CD14-positive monocyte (primary cell): ENCODE measurements around the gene KIF5B. TPM values are rescaled to one million over a fixed set of nuclear protein-coding genes. Genes with fewer than 3 reads are reported as not detected.

Experiments
- DNase-seq, 3 donors: peaks; one replicate each; pipeline ENCODE4 v3.0.0-alpha.2; 2011 to 2022
- H2AFZ ChIP-seq: 2 replicates; pipeline ENCODE4 v1.6.0; 2012; ENCODE audit warnings: mild to moderate bottlenecking, low read depth, low read length, inconsistent platforms; ENCODE audit not compliant: insufficient read depth, poor library complexity, severe bottlenecking
- H3K27ac ChIP-seq, 2 donors: 1 replicate in 1 of 2; 2 replicates in 1 of 2; pipeline ENCODE4 v1.5.1; 2012 to 2013; ENCODE audit warnings: low read length in 2 of 2, control low read depth in 1 of 2, inconsistent platforms in 1 of 2, low read depth in 1 of 2, mild to moderate bottlenecking in 1 of 2
- H3K27me3 ChIP-seq, 2 donors: one replicate each; pipeline versions ENCODE4 v1.6.0 to v1.6.1; 2011 to 2013; ENCODE audit warnings: low read length in 2 of 2; ENCODE audit not compliant: control insufficient read depth in 2 of 2, insufficient read depth in 2 of 2
- H3K36me3 ChIP-seq, 2 donors: replicated peaks in 1 of 2; 1 replicate in 1 of 2; 2 replicates in 1 of 2; pipeline versions ENCODE4 v1.5.1 to v1.6.1; 2012 to 2013; ENCODE audit warnings: low read length in 2 of 2, control low read depth in 1 of 2, inconsistent platforms in 1 of 2, mild to moderate bottlenecking in 1 of 2; ENCODE audit not compliant: insufficient read depth in 2 of 2, control insufficient read depth in 1 of 2
- H3K4me1 ChIP-seq, 2 donors: 1 replicate in 1 of 2; 2 replicates in 1 of 2; pipeline versions ENCODE4 v1.5.1 to v1.6.1; 2012 to 2013; ENCODE audit warnings: low read length in 2 of 2, control low read depth in 1 of 2, inconsistent platforms in 1 of 2, mild to moderate bottlenecking in 1 of 2, moderate library complexity in 1 of 2; ENCODE audit not compliant: insufficient read depth in 2 of 2, control insufficient read depth in 1 of 2
- H3K4me2 ChIP-seq: replicated peaks from 2 replicates; pipeline ENCODE3; 2012; ENCODE audit warnings: low read length, moderate library complexity, mild to moderate bottlenecking; ENCODE audit not compliant: poor library complexity, severe bottlenecking; ENCODE audit errors: extremely low read depth
- H3K4me3 ChIP-seq, 3 experiments: fragments of 200-600 bp in 1 of 3; sonication (generic) in 1 of 3; replicated peaks in 1 of 3; 1 replicate in 2 of 3; 2 replicates in 1 of 3; pipeline ENCODE4 v1.5.1; 2011 to 2013; ENCODE audit warnings: low read length in 3 of 3, mild to moderate bottlenecking in 3 of 3, control low read depth in 2 of 3, low read depth in 2 of 3, inconsistent platforms in 1 of 3, moderate library complexity in 1 of 3
- H3K79me2 ChIP-seq: 2 replicates; pipeline ENCODE4 v1.6.0; 2012; ENCODE audit warnings: mild to moderate bottlenecking, control low read depth, inconsistent platforms, low read length, moderate library complexity; ENCODE audit not compliant: insufficient read depth
- H3K9ac ChIP-seq: 2 replicates; pipeline ENCODE4 v1.6.0; 2017; ENCODE audit warnings: low read length, mild to moderate bottlenecking; ENCODE audit not compliant: insufficient read depth, poor library complexity, severe bottlenecking
- H3K9me3 ChIP-seq, 2 donors: replicated peaks in 1 of 2; 1 replicate in 1 of 2; 2 replicates in 1 of 2; pipeline versions ENCODE4 v1.5.1 to v1.6.1; 2012 to 2013; ENCODE audit warnings: low read length in 2 of 2, control low read depth in 1 of 2; ENCODE audit not compliant: control insufficient read depth in 1 of 2, insufficient read depth in 1 of 2
- H4K20me1 ChIP-seq: 2 replicates; pipeline ENCODE4 v1.6.0; 2012; ENCODE audit warnings: mild to moderate bottlenecking, low read length, control low read depth, moderate library complexity; ENCODE audit not compliant: insufficient read depth
- H3K27ac Mint-ChIP-seq, 7 donors: one replicate each; pipeline ENCODE4 v1.8.0; 2020; ENCODE audit warnings: mild to moderate bottlenecking in 7 of 7, mixed read lengths in 7 of 7, moderate library complexity in 6 of 7, inconsistent platforms in 2 of 7
- H3K27me3 Mint-ChIP-seq, 3 donors: one replicate each; pipeline ENCODE4 v1.8.0; 2021 to 2022; ENCODE audit warnings: low read depth in 3 of 3, mild to moderate bottlenecking in 3 of 3, mixed read lengths in 3 of 3, moderate library complexity in 3 of 3, inconsistent platforms in 1 of 3
- H3K36me3 Mint-ChIP-seq, 2 donors: one replicate each; pipeline ENCODE4 v1.8.0; 2020; ENCODE audit warnings: mixed read lengths in 2 of 2, inconsistent platforms in 1 of 2, mild to moderate bottlenecking in 1 of 2
- H3K4me1 Mint-ChIP-seq: one replicate; pipeline ENCODE4 v1.8.0; 2020; ENCODE audit warnings: mild to moderate bottlenecking, mixed read lengths
- H3K4me3 Mint-ChIP-seq, 2 donors: one replicate each; pipeline ENCODE4 v1.8.0; 2020; ENCODE audit warnings: mild to moderate bottlenecking in 2 of 2, mixed read lengths in 2 of 2, moderate library complexity in 1 of 2
- H3K9me3 Mint-ChIP-seq, 7 donors: one replicate each; pipeline ENCODE4 v1.8.0; 2020 to 2022; ENCODE audit warnings: mixed read lengths in 7 of 7, mild to moderate bottlenecking in 6 of 7, moderate library complexity in 6 of 7, inconsistent platforms in 2 of 7
- WGBS: methylation state at CpG from one replicate; pipeline ENCODE4 v1.1.5; 2013; ENCODE audit warnings: missing lambda C conversion rate; ENCODE audit not compliant: insufficient coverage; 5-methylcytosine and 5-hydroxymethylcytosine counted together
- intact Hi-C, 2 donors: fragments of 100-400 bp; cut with micrococcal nuclease; formaldehyde crosslinking; loops; one replicate each; pipeline versions ENCODE4 v1.15.0 to v1.15.1; 2023
- polyA plus RNA-seq, 3 donors: library from polyadenylated mRNA; depleted of rRNA in 1 of 3; unstranded in 2 of 3; stranded (reverse) in 1 of 3; fragments of 300-500 nt in 2 of 3; fragments of >200 nt in 1 of 3; fragmentation: Illumina TruSeq in 2 of 3; gene quantifications; 1 replicate in 2 of 3; 2 replicates in 1 of 3; pipeline ENCODE4 v1.2.3, GENCODE V29; 2012 to 2021
- TF ChIP-seq, protein P1 (sequence below): fragments of 200-600 bp; IDR thresholded peaks from one replicate; pipeline ENCODE4 v1.8.0; 2022; ENCODE audit warnings: antibody characterized with exemption, mild to moderate bottlenecking

KIF5B gene
- polyA plus RNA-seq, 3 donors, result 15.2 to 32.9 (median 18.9) TPM

DNA sequence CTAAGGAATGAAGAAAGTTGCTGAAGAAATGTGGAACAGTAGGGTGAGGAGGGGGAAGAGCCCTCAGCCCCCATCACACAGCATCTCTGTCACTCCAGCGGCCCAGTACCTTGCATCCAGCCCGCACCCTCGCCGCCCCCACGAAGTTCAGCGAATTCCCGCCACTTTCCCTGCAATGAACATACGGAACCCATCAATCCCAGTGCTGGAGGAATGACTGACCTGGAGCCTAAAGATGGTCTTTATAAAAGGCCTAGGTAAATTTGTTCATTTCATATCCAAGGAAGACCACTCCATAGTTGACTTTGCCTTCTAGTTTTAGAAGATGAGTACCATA is 779 bp upstream of the KIF5B start:
- H2AFZ ChIP-seq, result peak overlapping the region; percentile 99
- peak overlapping the region; percentile 88 for H3K4me2 ChIP-seq
- H3K27ac ChIP-seq, result peak overlapping the region in 1 of 2 donors; percentile 93
- TF ChIP-seq, protein P1, sequence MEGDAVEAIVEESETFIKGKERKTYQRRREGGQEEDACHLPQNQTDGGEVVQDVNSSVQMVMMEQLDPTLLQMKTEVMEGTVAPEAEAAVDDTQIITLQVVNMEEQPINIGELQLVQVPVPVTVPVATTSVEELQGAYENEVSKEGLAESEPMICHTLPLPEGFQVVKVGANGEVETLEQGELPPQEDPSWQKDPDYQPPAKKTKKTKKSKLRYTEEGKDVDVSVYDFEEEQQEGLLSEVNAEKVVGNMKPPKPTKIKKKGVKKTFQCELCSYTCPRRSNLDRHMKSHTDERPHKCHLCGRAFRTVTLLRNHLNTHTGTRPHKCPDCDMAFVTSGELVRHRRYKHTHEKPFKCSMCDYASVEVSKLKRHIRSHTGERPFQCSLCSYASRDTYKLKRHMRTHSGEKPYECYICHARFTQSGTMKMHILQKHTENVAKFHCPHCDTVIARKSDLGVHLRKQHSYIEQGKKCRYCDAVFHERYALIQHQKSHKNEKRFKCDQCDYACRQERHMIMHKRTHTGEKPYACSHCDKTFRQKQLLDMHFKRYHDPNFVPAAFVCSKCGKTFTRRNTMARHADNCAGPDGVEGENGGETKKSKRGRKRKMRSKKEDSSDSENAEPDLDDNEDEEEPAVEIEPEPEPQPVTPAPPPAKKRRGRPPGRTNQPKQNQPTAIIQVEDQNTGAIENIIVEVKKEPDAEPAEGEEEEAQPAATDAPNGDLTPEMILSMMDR, result no peak
- peaks cover 39 to 52% of the 10 kb centered on the region in 2 donors for H3K4me1 ChIP-seq
- H3K36me3 Mint-ChIP-seq, result no peaks in the 10 kb centered on the region
- H3K79me2 ChIP-seq, result peaks cover 48% of the 10 kb centered on the region
- DNase-seq, result no peak
- peak overlapping the region in 6 of 7 donors; percentile 41 to 97 (median 92) for H3K27ac Mint-ChIP-seq
- no peaks in the 10 kb centered on the region for H3K27me3 Mint-ChIP-seq
- peak overlapping the region; percentile 95 to 97 for H3K4me3 Mint-ChIP-seq
- peak overlapping the region; percentile 81 to 98 (median 98) for H3K4me3 ChIP-seq
- WGBS, result 69% methylated on average over 8 of the region's 8 CpGs
- peaks cover 35% of the 10 kb centered on the region for H4K20me1 ChIP-seq
- peaks cover 0 to 2% (median 0%) of the 10 kb centered on the region in 7 donors for H3K9me3 Mint-ChIP-seq
- no peaks in the 10 kb centered on the region for H3K9me3 ChIP-seq
- H3K36me3 ChIP-seq, result no peaks in the 10 kb centered on the region
- intact Hi-C loops, result loop anchor here (10.0 kb wide), 3 partner anchors 148 to 318 kb away; partner anchors contain the start of gene EPC1 (in 1 of the 2)
- H3K9ac ChIP-seq, result peak overlapping the region; percentile 94
- peaks cover 47% of the 10 kb centered on the region for H3K4me1 Mint-ChIP-seq
- H3K27me3 ChIP-seq, result no peaks in the 10 kb centered on the region

GRCh38 chr10:32055478-32056135 is 618 bp downstream of the KIF5B start:
- Mint-ChIP-seq H3K27ac (peak overlapping the region; percentile 89 to 97 (median 92)), H3K9me3 (peaks cover 0 to 2% (median 0%) of the 10 kb centered on the region in 7 donors), H3K27me3 (peaks cover 0 to 1% (median 0%) of the 10 kb centered on the region in 3 donors), H3K4me3 (peak overlapping the region; percentile 95 to 97), H3K36me3 (no peaks in the 10 kb centered on the region), H3K4me1 (peaks cover 59% of the 10 kb centered on the region)
- peak overlapping the region; percentile 99 for H2AFZ ChIP-seq
- WGBS, result under 1% methylated on average over 54 of the region's 59 CpGs
- DNase-seq, result peak; percentile 71 to 86 (median 74)
- peak overlapping the region; percentile 88 for H3K4me2 ChIP-seq
- H3K4me1 ChIP-seq, result peaks cover 46 to 61% of the 10 kb centered on the region in 2 donors
- intact Hi-C loops, result loop anchor here (10.0 kb wide), 3 partner anchors 149 to 319 kb away; partner anchors contain the start of gene EPC1 (in 1 of the 2)
- peaks cover 49% of the 10 kb centered on the region for H4K20me1 ChIP-seq
- H3K79me2 ChIP-seq, result peaks cover 62% of the 10 kb centered on the region
- peak overlapping the region; percentile 94 for H3K9ac ChIP-seq
- peak overlapping the region; percentile 93 to 94 for H3K27ac ChIP-seq
- H3K9me3 ChIP-seq, result no peaks in the 10 kb centered on the region
- peak overlapping the region; percentile 81 to 98 (median 98) for H3K4me3 ChIP-seq
- H3K36me3 ChIP-seq, result no peaks in the 10 kb centered on the region
- TF ChIP-seq, protein P1, result no peak
- no peaks in the 10 kb centered on the region for H3K27me3 ChIP-seq
